Measurements from ENCODE around the gene METTL16. TPM values are rescaled to one million over a fixed set of nuclear protein-coding genes. Genes with fewer than 3 reads are reported as not detected.

METTL16 gene
- total RNA-seq, 1 experiment from 2014 or later = 28.6 TPM

GRCh38 chr17:2421315-2422147 is 90.2 kb downstream of the METTL16 start:
- Mint-ChIP-seq H3K27ac (ENCODE audit: unreplicated experiment) (no peak overlapping the region), H3K4me3 (ENCODE audit: low read depth, unreplicated experiment) (no peak overlapping the region), H3K36me3 (ENCODE audit: insufficient read depth, unreplicated experiment) (peaks cover 14% of the 10 kb centered on the region), H3K4me1 (ENCODE audit: low read depth, unreplicated experiment) (no peaks in the 10 kb centered on the region), H3K9me3 (ENCODE audit: low read depth, unreplicated experiment) (no peaks in the 10 kb centered on the region), H3K27me3 (ENCODE audit: unreplicated experiment) (no peaks in the 10 kb centered on the region)
- CTCF ChIA-PET = no interaction called here
- no peak for DNase-seq
- no peak for TF ChIP-seq CTCF (IDR thresholded peaks at IDR 0.05; ENCODE audit: unreplicated experiment)
- intact Hi-C loops (cut with micrococcal nuclease; ENCODE audit: unreplicated experiment) = no loop called here
- no TSS peak for BruUV-seq (replicated peaks)

GRCh38 chr17:2420176-2420575 is 91.5 kb downstream of the METTL16 start:
- BruUV-seq (replicated peaks) = TSS peak; percentile 18
- CTCF ChIA-PET = no interaction called here
- H3K4me1 Mint-ChIP-seq (ENCODE audit: low read depth, unreplicated experiment) = no peaks in the 10 kb centered on the region
- H3K4me3 Mint-ChIP-seq (ENCODE audit: low read depth, unreplicated experiment) = no peak overlapping the region
- no peaks in the 10 kb centered on the region for H3K9me3 Mint-ChIP-seq (ENCODE audit: low read depth, unreplicated experiment)
- no peak for DNase-seq
- H3K36me3 Mint-ChIP-seq (ENCODE audit: insufficient read depth, unreplicated experiment) = peaks cover 8% of the 10 kb centered on the region
- TF ChIP-seq CTCF (IDR thresholded peaks at IDR 0.05; ENCODE audit: unreplicated experiment) = no peak
- intact Hi-C loops (cut with micrococcal nuclease; ENCODE audit: unreplicated experiment) = no loop called here
- no peak overlapping the region for H3K27ac Mint-ChIP-seq (ENCODE audit: unreplicated experiment)
- H3K27me3 Mint-ChIP-seq (ENCODE audit: unreplicated experiment) = no peaks in the 10 kb centered on the region

- Mint-ChIP-seq H3K4me3 (ENCODE audit: low read depth, unreplicated experiment) (no peak overlapping the region), H3K4me1 (ENCODE audit: low read depth, unreplicated experiment) (no peaks in the 10 kb centered on the region), H3K36me3 (ENCODE audit: insufficient read depth, unreplicated experiment) (peaks cover 15% of the 10 kb centered on the region), H3K27ac (ENCODE audit: unreplicated experiment) (no peak overlapping the region), H3K27me3 (ENCODE audit: unreplicated experiment) (no peaks in the 10 kb centered on the region), H3K9me3 (ENCODE audit: low read depth, unreplicated experiment) (no peaks in the 10 kb centered on the region)
- no peak for DNase-seq
- TF ChIP-seq CTCF (IDR thresholded peaks at IDR 0.05; ENCODE audit: unreplicated experiment) = no peak
- intact Hi-C loops (cut with micrococcal nuclease; ENCODE audit: unreplicated experiment) = no loop called here
- CTCF ChIA-PET = no interaction called here
- BruUV-seq (replicated peaks) = no TSS peak
Observed at GRCh38 chr17:2419486-2419885, 92.2 kb downstream of the METTL16 start.

- DNase-seq = no peak
- intact Hi-C loops (cut with micrococcal nuclease; ENCODE audit: unreplicated experiment) = no loop called here
- no peaks in the 10 kb centered on the region for H3K9me3 Mint-ChIP-seq (ENCODE audit: low read depth, unreplicated experiment)
- H3K27ac Mint-ChIP-seq (ENCODE audit: unreplicated experiment) = no peak overlapping the region
- H3K27me3 Mint-ChIP-seq (ENCODE audit: unreplicated experiment) = no peaks in the 10 kb centered on the region
- CTCF ChIA-PET = no interaction called here
- H3K36me3 Mint-ChIP-seq (ENCODE audit: insufficient read depth, unreplicated experiment) = peaks cover 15% of the 10 kb centered on the region
- no peak overlapping the region for H3K4me3 Mint-ChIP-seq (ENCODE audit: low read depth, unreplicated experiment)
- no peak for TF ChIP-seq CTCF (IDR thresholded peaks at IDR 0.05; ENCODE audit: unreplicated experiment)
- no TSS peak for BruUV-seq (replicated peaks)
- no peaks in the 10 kb centered on the region for H3K4me1 Mint-ChIP-seq (ENCODE audit: low read depth, unreplicated experiment)
Observed at GRCh38 chr17:2418572-2418971, 93.1 kb downstream of the METTL16 start.
